Liver (tissue), 9 donors: ENCODE data around the gene TMC2. TPM values are rescaled to one million over a fixed set of nuclear protein-coding genes. Genes with fewer than 3 reads are reported as not detected.

Experiments used
- DNase-seq: peaks from one replicate; pipeline ENCODE4 v3.0.0-alpha.2; 2017; ENCODE audit warnings: low spot score
- H3K27ac ChIP-seq, 2 donors: one replicate each; pipeline ENCODE4 v1.7.0; 2013; ENCODE audit warnings: inconsistent platforms in 2 of 2, low read length in 2 of 2, control low read depth in 1 of 2, low read depth in 1 of 2, mild to moderate bottlenecking in 1 of 2
- H3K27me3 ChIP-seq, 4 donors: one replicate each; pipeline versions ENCODE4 v1.6.1 to v1.7.0; 2013; ENCODE audit warnings: low read length in 3 of 4, inconsistent platforms in 1 of 4, mild to moderate bottlenecking in 1 of 4, moderate library complexity in 1 of 4; ENCODE audit not compliant: control insufficient read depth in 4 of 4, insufficient read depth in 4 of 4
- H3K36me3 ChIP-seq, 4 donors: one replicate each; pipeline versions ENCODE4 v1.6.1 to v1.7.0; 2013; ENCODE audit warnings: low read length in 3 of 4, mild to moderate bottlenecking in 3 of 4, low read depth in 1 of 4, moderate library complexity in 1 of 4; ENCODE audit not compliant: control insufficient read depth in 4 of 4, insufficient read depth in 3 of 4
- H3K4me1 ChIP-seq, 4 donors: one replicate each; pipeline versions ENCODE4 v1.6.1 to v1.7.0; 2013; ENCODE audit warnings: low read length in 3 of 4, mild to moderate bottlenecking in 3 of 4, moderate library complexity in 1 of 4; ENCODE audit not compliant: control insufficient read depth in 4 of 4, insufficient read depth in 4 of 4
- H3K4me3 ChIP-seq, 3 donors: one replicate each; pipeline versions ENCODE4 v1.6.1 to v1.7.0; 2013; ENCODE audit warnings: low read length in 3 of 3, control low read depth in 1 of 3, low read depth in 1 of 3, mild to moderate bottlenecking in 1 of 3
- H3K9ac ChIP-seq, 2 donors: one replicate each; pipeline ENCODE4 v1.7.0; 2013; ENCODE audit warnings: low read length in 2 of 2, mild to moderate bottlenecking in 2 of 2, moderate library complexity in 2 of 2, control low read depth in 1 of 2, low read depth in 1 of 2
- H3K9me3 ChIP-seq, 4 donors: one replicate each; pipeline versions ENCODE4 v1.6.1 to v1.7.0; 2013; ENCODE audit warnings: low read length in 3 of 4; ENCODE audit not compliant: control insufficient read depth in 4 of 4
- ATF3 ChIP-seq: IDR thresholded peaks from 2 replicates; pipeline ENCODE4 v1.6.1; 2016; ENCODE audit warnings: antibody characterized with exemption
- CTCF ChIP-seq: fragments of 150-350 bp; IDR thresholded peaks from 2 replicates; pipeline ENCODE4 v1.5.1; 2017; ENCODE audit warnings: improper control_type of control experiment, low read depth, low read length; ENCODE audit not compliant: missing input control
- EGR1 ChIP-seq, 2 donors: IDR thresholded peaks; 2 replicates each; pipeline ENCODE4 v1.6.1; 2016 to 2018; ENCODE audit warnings: antibody characterized with exemption in 2 of 2, low read depth in 2 of 2
- FOXA1 ChIP-seq: IDR thresholded peaks from 2 replicates; pipeline ENCODE4 v1.6.1; 2016; ENCODE audit warnings: antibody characterized with exemption
- FOXA2 ChIP-seq: IDR thresholded peaks from 2 replicates; pipeline ENCODE4 v1.6.1; 2016; ENCODE audit warnings: antibody characterized with exemption
- GABPA ChIP-seq, 2 donors: IDR thresholded peaks in 1 of 2; conservative IDR thresholded peaks in 1 of 2; 2 replicates each; pipeline ENCODE4 v1.6.1; 2016; ENCODE audit warnings: antibody characterized with exemption in 2 of 2, mild to moderate bottlenecking in 1 of 2, moderate library complexity in 1 of 2
- HNF4A ChIP-seq, 2 donors: conservative IDR thresholded peaks; 2 replicates each; pipeline ENCODE4 v1.6.1; 2016; ENCODE audit warnings: antibody characterized with exemption in 2 of 2, mild to moderate bottlenecking in 2 of 2
- HNF4G ChIP-seq: IDR thresholded peaks from 2 replicates; pipeline ENCODE4 v1.6.1; 2016; ENCODE audit warnings: antibody characterized with exemption
- JUND ChIP-seq, 2 donors: IDR thresholded peaks; 2 replicates each; pipeline ENCODE4 v1.6.1; 2016; ENCODE audit warnings: antibody characterized with exemption in 2 of 2
- MAX ChIP-seq: IDR thresholded peaks from 2 replicates; pipeline ENCODE4 v1.6.1; 2016; ENCODE audit warnings: antibody characterized with exemption
- NR2F2 ChIP-seq: IDR thresholded peaks from 2 replicates; pipeline ENCODE4 v1.6.1; 2016; ENCODE audit warnings: antibody characterized with exemption
- RAD21 ChIP-seq, 2 donors: IDR thresholded peaks; 2 replicates each; pipeline ENCODE4 v1.6.1; 2016; ENCODE audit warnings: antibody characterized with exemption in 2 of 2, mild to moderate bottlenecking in 2 of 2
- REST ChIP-seq: IDR thresholded peaks from 2 replicates; pipeline ENCODE4 v1.6.1; 2016; ENCODE audit warnings: antibody characterized with exemption, mild to moderate bottlenecking
- RXRA ChIP-seq, 2 donors: IDR thresholded peaks; 2 replicates each; pipeline ENCODE4 v1.6.1; 2017 to 2018; ENCODE audit warnings: antibody characterized with exemption in 2 of 2, mild to moderate bottlenecking in 1 of 2
- SP1 ChIP-seq: IDR thresholded peaks from 2 replicates; pipeline ENCODE4 v1.6.1; 2018; ENCODE audit warnings: antibody characterized with exemption, mild to moderate bottlenecking
- TAF1 ChIP-seq: conservative IDR thresholded peaks from 2 replicates; pipeline ENCODE4 v1.6.1; 2016; ENCODE audit warnings: antibody characterized with exemption, mild to moderate bottlenecking
- YY1 ChIP-seq: IDR thresholded peaks from 2 replicates; pipeline ENCODE4 v1.6.1; 2016; ENCODE audit warnings: antibody characterized with exemption, mild to moderate bottlenecking
- ZBTB33 ChIP-seq: IDR thresholded peaks from 2 replicates; pipeline ENCODE4 v1.6.1; 2016; ENCODE audit warnings: antibody characterized with exemption
- WGBS: extraction: QIAGEN DNeasy Blood & Tissue Kit; methylation state at CpG from one replicate; pipeline ENCODE4 v1.1.7; 2013; 5-methylcytosine and 5-hydroxymethylcytosine counted together
- polyA plus RNA-seq, 2 donors: library from polyadenylated mRNA; stranded (reverse) in 1 of 2; unstranded in 1 of 2; fragments of 200-250 nt in 1 of 2; fragments of >200 nt in 1 of 2; fragmentation: Nextera tagmentation in 1 of 2; extraction: Ambion mirVana in 1 of 2; gene quantifications; one replicate each; pipeline versions ENCODE4 v1.2.1 to v1.2.3, GENCODE V29; 2013 to 2015
- total RNA-seq, 2 donors: library from RNA; depleted of rRNA; stranded (reverse); fragments of >200 nt; gene quantifications; one replicate each; pipeline ENCODE4 v1.2.3, GENCODE V29; 2014
- donor health status: healthy.
- donor health status: healthy.
- donor health status: healthy.
- donor health status: healthy.
- donor health status: healthy.

The TMC2 gene
- total and polyA plus RNA-seq, 4 donors: not detected

- Histone ChIP-seq H3K4me3 (peak within 1 kb of the TSS; percentile 79 to 100 (median 98)), H3K9ac (peak within 1 kb of the TSS; percentile 98 to 99), H3K9me3 (no peaks in the 10 kb centered on the region), H3K27me3 (no peaks in the 10 kb centered on the region), H3K4me1 (peaks cover 1 to 14% (median 13%) of the 10 kb centered on the region in 4 donors), H3K36me3 (peaks cover 5 to 30% (median 20%) of the 10 kb centered on the region in 4 donors), H3K27ac (peak within 1 kb of the TSS; percentile 86 to 98)
- TF ChIP-seq EGR1 (IDR thresholded peaks at IDR 0.05; ENCODE audit: low read depth in 2 of 2) (peak; percentile 80 to 99), SP1 (peak; percentile 68), MAX (no peak), ZBTB33 (no peak), FOXA2 (no peak), HNF4G (no peak), GABPA (IDR thresholded peaks at IDR 0.05 in 1 of 2, conservative IDR thresholded peaks at IDR 0.05 in 1 of 2) (peak; percentile 99 to 100), NR2F2 (peak; percentile 69), FOXA1 (peak; percentile 42), HNF4A (conservative IDR thresholded peaks at IDR 0.05) (peak in 1 of 2 donors; percentile 13), RXRA (IDR thresholded peaks at IDR 0.05) (peak; percentile 49 to 68), ATF3 (peak; percentile 49), RAD21 (IDR thresholded peaks at IDR 0.05) (no peak), YY1 (peak; percentile 99), REST (peak; percentile 77), CTCF (no peak), JUND (IDR thresholded peaks at IDR 0.05) (no peak), TAF1 (peak; percentile 82)
- WGBS: 10% methylated on average over 49 of the region's 49 CpGs
- peak; percentile 91 for DNase-seq
Measured at GRCh38 chr20:2663887-2664719, 127.7 kb downstream of the TMC2 start, which contains the start of gene IDH3B. TSS of gene IDH3B (minus strand) at chr20:2664216. CDS start at chr20:2664188, 28 bp downstream.
